Activated CD4-positive, alpha-beta T cell treated with anti-CD3 and anti-CD28 coated beads, Interleukin-2, amount 50 U/mL, for 24 hours (primary cell): Measurements from ENCODE around the gene ZNF80.
"Not testable (repeated sequence)": the region's sequence is repeated elsewhere in the genome, so short reads cannot be mapped to it uniquely, and the experiment has no call there.

Source experiments
- DNase-seq, 2 donors: peaks; one replicate each; pipeline ENCODE4 v3.0.0-alpha.2; 2020; ENCODE audit warnings: low read depth in 1 of 2, low spot score in 1 of 2

The ZNF80 gene

DNA sequence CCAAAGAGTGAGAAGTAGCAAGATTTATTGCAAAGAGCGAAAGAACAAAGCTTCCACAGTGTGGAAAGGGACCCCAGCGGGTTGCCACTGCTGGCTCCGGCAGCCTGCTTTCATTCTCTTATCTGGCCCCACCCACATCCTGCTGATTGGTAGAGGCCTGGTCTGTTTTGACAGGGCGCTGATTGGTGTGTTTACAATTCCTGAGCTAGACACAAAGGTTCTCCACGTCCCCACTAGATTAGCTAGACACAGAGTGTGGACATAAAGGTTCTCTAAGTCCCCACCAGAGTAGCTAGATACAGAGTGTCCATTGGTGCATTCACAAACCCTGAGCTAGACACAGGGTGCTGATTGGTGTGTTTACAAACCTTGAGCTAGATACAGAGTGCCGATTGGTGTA is at the start of gene ZNF80:
Gene ZNF80, minus strand, starts transcription at position 101 of the 400 bp plus-strand sequence. CDS start 504 bp downstream, outside the sequence.
- DNase-seq, result not testable (repeated sequence)

DNA sequence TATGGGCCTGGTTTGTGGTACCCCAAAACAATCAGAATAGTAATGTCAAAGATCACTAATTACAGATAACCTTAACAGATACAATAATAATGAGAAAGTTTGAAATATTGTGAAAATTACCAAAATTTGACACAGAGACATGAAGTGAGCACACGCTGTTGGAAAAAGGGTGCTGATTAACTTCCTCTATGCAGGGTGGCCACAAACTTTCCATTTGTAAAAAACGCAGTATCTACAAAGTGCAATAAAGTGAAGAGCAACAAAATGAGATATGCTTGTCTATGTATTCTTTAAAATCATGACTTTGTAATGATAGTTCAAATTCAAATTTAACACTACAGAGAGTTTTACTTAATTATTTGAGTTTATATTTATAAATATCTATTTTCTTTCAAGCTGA is 48.9 kb upstream of the ZNF80 start:
- DNase-seq, result no peak

DNA sequence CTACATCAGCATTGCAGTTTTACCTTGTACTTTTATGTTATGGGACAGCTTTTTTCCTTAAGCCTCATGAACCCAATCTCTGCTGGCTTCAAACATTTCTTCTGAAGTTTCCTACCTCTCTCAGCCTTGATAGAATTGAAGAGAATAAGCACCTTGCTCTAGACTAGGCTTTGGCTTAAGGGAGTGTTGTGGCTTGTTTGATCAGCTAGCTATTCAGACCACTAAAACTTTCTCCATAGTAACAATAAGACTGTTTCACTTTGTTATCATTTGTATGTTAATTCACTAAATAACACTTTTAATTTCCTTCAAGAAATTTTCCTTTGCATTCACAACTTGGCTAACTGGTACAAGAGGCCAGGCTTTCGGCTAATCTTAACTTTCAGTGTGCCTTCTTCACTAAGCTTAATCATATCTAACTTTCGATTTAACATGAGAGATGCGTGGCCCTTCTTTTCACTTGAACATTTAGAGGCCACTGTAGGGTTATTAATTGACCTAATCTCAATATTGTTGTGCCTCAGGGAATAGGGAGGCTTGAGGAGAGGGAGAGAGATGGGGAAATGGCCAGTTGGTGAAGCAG is 48.4 kb upstream of the ZNF80 start:
- DNase-seq, result no peak

DNA sequence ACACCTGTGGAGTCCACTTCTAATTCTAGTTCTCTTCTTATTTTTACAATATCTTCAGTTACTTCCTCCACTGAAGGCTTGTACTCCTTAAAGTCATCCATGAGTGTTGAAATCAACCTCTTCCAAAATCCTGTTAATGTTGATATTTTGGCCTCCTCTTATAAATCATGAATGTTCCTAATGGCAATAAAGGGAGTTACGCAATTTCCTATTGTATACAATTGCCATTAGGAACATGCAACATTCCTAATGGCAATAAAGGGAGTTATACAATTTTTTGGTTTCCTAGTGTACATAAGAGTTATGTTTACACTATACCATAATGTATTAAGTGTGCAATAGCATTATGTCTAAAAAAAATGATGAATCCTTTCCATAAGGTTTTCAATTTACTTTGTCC is 47.3 kb upstream of the ZNF80 start:
- DNase-seq, result no peak

DNA sequence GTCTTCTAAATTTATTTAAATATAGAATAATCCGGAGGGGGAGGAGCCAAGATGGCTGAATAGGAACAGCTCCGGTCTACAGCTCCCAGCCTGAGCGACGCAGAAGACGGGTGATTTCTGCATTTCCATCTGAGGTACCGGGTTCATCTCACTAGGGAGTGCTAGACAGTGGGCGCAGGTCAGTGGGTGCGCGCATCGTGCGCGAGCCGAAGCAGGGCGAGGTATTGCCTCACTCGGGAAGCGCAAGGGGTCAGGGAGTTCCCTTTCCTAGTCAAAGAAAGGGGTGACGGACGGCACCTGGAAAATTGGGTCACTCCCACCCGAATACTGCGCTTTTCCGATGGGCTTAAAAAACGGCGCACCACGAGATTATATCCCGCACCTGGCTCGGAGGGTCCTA is 39.5 kb upstream of the ZNF80 start:
- not testable (repeated sequence) for DNase-seq

DNA sequence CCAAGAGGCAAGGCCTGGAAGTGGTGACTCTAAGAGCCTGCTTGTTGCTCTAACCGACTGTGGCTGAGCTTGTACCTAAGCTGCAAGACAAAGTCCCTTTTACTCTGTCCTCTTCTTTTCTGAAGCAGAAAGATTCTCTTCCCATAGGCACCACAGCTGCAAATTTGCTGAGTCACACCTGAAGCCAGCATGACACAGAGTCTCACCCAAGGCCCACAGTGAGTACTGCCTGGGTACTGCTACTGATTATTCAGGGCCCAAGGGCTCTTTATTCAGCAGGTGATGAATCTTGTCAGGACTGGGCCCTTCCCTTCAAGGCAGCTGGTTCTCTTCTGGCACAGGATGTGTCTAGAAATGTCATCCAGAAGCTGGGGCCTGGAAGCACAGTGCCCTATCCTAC is 37.6 kb upstream of the ZNF80 start:
- DNase-seq, result no peak

DNA sequence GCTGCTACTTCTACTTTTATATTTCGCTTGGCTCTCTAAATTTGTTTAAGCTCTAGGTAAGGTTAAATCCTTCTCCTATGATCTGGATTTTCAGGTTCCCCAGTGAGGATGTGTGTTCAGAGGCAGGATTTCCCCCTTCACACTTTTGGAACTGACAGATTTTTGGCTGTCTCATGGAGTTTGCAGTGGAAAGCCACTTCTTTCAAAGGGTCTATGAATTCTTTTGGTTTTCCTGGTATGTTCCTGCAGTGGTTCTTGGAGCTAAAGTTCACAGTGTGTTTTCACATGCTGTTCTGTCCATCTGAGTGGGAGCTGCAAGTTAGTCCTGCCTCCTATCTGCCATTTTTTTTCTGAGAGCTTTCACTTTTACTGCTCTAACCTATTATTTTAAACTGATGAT is 34.9 kb upstream of the ZNF80 start:
- no peak for DNase-seq

DNA sequence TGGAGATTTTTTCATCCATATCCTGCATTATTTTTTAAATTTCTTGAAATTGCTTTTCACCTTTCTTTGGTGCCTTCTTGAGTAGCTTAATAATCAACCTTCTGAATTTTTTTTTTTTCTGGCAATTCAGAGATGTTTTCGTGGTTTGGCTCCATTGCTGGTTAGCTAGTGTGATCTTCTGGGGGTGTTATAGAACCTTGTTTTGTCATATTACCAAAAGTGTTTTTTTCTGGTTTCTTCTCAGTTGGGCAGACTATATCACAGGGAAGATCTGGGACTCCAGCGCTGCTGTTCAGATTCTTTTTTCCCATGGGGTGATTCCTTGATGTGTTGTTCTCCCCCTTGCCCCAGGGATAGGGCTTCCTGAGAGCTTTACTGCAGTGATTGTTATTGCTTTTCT is 32.6 kb upstream of the ZNF80 start:
- no peak for DNase-seq

DNA sequence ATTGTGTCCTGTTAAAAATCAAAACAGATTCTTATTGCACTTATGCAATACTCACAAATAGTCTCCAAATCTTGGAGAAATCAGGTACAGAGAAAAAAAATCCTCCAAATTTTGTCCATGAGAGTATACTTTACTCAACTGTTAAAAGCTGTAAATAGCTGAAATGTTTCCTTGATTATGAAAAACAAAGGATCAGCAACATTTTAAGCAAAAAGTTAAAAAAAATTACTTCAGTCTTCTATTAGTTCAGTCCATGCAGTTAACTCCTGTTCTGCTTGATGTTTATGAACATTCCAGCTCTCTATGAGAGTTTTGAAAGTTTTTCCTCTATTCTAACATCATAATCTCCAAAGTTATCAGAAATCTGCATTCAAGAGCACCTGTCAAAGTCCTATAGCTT is 22.8 kb upstream of the ZNF80 start:
- DNase-seq, result no peak

DNA sequence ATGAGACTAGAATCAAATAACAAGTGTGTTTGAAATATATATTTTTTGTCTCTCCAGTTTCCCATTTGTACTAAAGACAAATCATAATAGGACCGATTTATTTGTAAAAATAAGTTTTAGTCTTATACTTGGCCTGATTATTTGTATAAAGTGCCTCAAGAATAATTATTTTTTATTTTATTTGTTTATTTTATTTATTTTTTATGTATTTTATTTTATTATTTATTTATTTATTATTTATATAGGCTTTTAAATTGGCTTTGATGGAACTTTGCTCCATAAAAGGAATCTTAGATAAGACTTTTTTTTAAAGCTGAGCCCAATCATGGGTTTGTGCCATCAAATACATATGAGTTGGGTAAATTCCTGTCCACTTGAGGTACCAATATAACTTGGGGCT is 22.2 kb upstream of the ZNF80 start:
- no peak for DNase-seq

DNA sequence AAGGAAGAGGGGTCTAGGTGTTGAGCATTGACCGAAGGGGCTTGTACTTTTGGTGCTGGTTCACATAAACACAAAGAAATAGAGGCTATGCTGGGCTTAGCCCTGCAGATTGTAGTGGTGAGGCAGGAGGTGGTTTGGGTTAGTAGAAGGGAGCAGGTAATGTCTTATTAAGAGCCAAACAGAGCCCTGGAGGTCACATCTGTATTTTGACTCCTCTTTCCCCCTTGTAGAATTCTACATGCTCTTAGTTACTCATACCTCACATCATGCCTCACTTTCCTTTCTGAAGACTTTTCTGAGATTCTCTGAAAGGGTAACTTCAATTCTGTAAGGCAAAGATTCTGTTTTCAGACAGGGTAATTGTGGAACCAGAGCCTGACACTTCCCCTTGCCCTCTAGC is 16.1 kb upstream of the ZNF80 start:
- DNase-seq, result no peak

DNA sequence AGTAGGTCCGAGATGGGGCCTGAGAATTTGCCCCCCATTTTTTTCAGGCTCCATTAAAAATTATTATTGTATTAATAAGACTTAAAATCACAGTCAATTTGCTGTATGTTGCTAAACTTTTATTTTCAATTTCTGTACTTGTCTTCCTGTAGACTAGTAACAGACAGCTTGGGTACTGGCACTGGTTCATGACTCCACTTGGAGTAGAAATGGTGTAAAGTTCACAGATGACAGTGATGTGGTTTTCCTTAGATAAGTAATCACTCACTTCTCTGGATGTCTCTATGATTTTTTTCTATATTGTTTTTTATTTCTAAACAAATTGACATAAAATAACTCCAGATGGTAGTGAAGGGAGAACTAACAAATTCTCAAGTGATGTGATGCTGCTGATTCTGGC is 15.6 kb upstream of the ZNF80 start:
- DNase-seq, result no peak

DNA sequence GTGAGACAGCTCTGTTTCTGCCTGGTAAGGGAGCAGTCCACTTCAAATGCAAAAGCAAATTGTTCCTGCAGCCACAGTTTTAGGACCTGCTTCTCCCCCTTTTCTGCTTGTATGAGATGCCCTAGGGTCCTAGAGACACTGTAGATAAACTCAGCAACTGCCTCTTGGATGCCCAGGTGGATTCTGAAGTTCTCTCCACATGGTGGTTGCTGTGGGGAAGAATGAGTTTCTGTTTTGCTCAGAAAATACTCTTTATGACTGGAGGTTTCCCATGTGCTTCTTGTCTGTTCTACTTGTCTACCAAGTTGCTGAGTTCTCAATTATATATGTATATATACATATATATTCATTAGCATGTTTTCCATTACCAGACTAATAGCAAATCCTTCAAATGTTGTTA is 5.6 kb upstream of the ZNF80 start:
- DNase-seq, result no peak

DNA sequence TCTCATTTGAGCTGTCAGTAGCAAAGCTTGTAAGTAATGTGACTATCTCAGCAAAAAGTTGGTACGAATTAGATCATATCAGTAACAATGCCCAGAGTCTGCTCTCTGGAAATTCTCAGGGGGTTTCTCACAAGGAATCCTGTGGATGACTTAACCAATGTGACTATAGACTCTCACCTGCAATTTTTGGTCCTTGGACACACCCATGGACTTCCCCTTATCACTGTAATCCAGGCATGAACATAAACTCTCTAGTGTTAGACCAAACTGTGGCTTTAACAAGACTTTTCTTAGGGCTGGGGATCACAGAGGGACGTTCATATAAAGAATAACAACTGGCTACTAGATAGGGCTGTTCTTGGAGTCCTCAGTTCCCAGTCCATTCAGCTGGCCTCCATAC is 3.9 kb upstream of the ZNF80 start:
- DNase-seq, result no peak

DNA sequence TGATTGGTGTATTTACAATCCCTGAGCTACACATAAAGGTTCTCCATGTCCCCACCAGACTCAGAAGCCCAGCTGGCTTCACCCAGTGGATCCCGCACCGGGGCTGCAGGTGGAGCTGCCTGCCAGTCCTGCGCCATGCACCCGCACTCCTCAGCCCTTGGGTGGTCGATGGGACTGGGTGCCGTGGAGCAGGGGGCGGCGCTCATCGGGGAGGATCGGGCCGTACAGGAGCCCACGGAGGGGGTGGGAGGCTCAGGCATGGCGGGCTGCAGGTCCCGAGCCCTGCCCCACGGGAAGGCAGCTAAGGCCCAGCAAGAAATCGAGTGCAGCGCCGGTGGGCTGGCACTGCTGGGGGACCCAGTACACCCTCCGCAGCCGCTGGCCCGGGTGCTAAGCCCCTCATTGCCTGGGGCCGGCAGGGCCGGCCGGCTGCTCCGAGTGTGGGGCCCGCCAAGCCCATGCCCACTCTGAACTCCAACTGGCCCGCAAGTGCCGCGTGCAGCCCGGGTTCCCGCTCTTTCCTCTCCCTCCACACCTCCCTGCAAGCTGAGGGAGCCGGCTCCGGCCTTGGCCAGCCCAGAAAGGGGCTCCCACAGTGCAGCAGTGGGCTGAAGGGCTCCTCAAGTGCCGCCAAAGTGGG is 888 bp upstream of the ZNF80 start:
- not testable (repeated sequence) for DNase-seq

DNA sequence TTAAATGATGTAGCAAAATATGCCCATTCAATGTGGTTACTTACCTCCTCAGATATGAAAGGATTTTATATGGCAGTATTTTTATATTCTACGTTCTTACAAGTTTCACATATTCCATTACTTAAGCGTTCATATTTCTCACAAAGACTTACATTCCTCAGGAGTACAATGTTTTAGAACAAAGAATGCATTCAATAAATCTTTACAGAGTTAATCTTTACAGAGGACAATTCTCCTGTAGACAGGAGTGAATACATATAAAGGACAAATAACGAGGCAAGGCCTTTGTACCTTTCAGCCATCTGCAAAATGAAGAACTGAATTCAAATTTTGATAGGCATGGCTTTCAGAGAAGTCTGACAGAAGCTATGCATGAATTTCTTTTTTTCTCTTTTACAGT is 1.9 kb downstream of the ZNF80 start:
- DNase-seq, result no peak

DNA sequence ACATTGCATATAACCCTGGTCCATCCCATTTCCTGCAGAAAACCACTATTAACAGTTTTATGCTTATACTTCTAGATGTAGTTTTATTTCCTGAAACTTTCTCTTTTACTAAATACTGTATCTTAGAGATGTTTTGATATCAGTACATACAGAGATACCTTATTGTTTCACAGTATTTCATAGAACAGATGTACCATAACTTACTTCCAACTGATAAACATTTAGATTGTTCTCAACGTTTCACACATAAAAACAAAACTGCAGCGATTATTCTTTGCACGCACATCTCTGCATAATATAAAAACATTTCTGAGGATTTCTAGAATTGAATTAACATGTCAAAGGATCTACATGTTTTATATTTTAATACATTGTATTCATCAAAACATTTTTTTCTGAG is 2.6 kb downstream of the ZNF80 start:
- no peak for DNase-seq

DNA sequence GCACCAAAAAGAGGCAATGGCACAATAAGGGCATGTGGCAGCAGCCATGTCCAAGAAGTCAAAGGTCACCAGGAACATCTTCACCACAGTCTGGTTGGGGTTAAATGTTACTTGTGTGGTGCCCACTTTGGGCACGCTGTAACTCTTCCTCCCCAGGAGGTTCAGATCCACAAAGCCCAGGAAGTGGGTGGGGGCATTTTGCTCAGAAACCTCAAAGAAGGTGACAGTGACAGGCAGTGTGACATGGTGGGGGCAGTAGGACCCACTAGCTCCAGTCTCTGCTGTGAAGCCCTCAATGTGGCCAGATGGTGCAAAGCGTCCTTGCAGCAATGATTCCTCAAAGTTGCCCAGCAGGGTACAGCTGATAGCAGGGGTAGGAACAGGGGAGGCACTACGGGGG is 5.8 kb downstream of the ZNF80 start:
- DNase-seq, result no peak

DNA sequence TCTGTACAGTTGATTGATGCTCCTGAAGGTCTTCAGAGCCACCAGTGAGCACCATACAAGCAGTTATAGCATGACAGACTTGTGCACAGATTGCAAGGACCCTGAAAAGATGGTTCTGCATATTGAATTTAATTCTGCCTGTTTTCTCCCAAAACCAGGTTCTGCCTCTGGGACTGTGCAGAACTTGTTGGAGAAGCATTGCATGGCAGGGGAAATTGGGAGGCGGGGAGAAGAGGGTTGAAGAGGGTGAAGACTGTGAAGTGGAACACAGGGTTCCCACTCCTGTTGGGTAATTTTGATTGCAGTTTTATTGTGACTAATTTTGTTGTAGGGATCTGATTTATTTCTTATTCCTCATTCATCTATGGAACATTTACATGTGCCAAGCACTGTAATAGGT is 10.3 kb downstream of the ZNF80 start:
- no peak for DNase-seq

DNA sequence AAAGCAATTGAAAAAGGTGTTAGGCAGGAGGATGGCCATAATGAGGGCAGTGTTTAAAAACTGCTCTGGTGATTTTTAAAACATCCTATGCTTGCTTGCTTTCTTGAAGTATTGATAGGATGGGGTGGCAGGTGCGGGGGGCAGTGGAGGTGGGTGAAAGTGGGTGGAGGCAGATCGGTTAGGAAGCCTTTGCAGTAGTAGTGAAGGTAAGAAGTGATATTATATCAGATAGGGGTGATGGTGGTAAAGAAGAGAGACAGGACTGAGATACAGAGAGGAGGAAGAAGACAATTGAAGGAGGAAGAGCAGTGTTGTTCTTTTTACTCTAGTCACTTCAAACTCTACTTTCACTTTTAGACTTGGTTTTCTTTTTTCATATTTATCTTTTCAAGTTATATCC is 11.1 kb downstream of the ZNF80 start:
- DNase-seq, result no peak

DNA sequence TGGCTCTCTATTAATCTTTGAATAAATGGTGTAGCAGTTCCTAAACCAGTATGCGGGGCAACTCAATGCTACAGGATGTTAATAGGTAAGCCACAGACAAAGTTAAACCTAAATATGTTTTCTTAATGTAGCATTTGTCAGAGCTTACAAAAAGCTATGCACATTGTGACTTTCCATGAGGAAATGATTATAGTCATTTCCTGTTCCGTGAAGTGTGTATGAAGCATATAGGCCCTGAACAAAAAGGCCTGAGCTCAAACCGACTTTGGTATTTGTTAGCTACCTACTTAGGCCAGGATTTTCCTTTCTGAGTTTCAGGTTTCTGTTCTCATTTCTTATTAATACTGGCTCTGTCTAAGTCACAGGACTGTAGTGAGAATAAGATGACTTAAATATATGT is 14.2 kb downstream of the ZNF80 start:
- DNase-seq, result peak in 1 of 2 donors; percentile 39

DNA sequence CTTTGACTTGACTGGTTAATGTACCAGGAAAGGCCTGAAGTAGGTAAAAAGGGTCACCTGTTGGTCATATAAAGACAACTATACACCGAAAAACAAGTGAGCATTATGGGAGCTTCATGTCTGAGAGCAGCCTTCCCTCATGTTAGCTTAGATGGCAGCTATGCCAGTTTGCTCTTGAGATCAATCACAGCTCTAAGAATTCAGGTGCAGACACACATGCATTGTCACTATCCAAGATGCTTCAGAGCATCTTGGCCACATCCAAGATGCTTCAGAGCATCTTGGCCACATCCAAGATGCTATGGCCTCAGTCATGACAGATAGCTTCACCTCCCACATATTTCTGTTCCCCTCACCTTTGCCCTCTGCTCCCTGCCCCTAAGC is 15.5 kb downstream of the ZNF80 start:
- no peak for DNase-seq

DNA sequence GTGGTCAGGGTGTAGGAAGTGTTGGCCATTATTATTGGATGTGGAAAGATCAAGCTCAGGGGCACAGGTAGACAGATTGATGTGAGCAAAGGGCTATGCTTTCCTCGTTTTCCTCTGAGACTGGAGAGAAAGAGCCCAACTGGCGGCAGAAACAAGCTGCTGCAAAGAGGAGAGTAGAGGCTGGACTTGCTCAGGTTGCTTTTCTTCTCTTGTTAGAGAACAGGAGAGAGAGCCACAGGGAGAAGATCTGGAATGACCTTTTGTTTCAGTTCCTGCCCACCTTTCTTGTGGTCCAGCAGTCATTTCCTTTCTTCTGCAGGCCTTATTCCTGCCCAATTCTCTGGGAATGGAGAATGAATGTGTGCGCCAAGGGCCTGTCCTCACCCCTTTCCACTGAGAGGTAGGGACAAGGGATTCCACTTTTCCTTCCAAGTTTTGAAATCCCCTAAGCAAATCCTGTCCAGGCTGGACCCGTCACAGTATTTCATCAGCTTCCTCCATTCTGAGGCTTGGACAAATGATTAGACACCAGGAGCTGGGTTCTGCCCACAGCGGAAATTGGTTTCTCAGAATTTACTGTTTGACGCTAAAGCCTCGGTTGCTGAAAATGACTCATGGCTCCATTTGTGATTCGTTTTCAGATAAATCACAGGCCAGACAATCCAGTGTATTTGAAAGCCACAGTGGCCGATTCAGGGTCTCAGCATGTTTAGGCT is 16.1 kb downstream of the ZNF80 start:
- DNase-seq, result peak in 1 of 2 donors; percentile 49
